ENCODE data around the gene EHMT2. TPM values are rescaled to one million over a fixed set of nuclear protein-coding genes. Genes with fewer than 3 reads are reported as not detected.

The EHMT2 gene
- total and polyA plus RNA-seq, 5 donors: 13.5 to 24.0 (median 19.9) TPM

Other genes starting within 250 kb of the EHMT2 start
Only the 30 nearest of the 36 such genes appear.
- 1 to 10 TPM; 4.0 to 8.7 (median 5.9) TPM for gene LY6G5B, start 227.7 kb downstream of the EHMT2 start, total RNA-seq
- 4.6 TPM for gene LY6G5B, start 227.7 kb downstream of the EHMT2 start, polyA plus RNA-seq
- gene LY6G5C, start 216.6 kb downstream of the EHMT2 start, total RNA-seq: 1 to 10 TPM; 2.1 to 3.8 (median 2.3) TPM
- gene LY6G5C, start 216.6 kb downstream of the EHMT2 start, polyA plus RNA-seq: 5.0 TPM
- 10 to 100 TPM; 28.4 to 37.0 (median 31.7) TPM for gene ABHD16A, start 194.4 kb downstream of the EHMT2 start, total RNA-seq
- gene ABHD16A, start 194.4 kb downstream of the EHMT2 start, polyA plus RNA-seq: 28.1 TPM
- not detected for gene LY6G6F, start 190.8 kb downstream of the EHMT2 start, total RNA-seq
- not detected for gene LY6G6F, start 190.8 kb downstream of the EHMT2 start, polyA plus RNA-seq
- gene LY6G6D, start 182.3 kb downstream of the EHMT2 start, total RNA-seq: not detected
- not detected for gene LY6G6D, start 182.3 kb downstream of the EHMT2 start, polyA plus RNA-seq
- gene LY6G6C, start 176.0 kb downstream of the EHMT2 start, total RNA-seq: not detected
- 0.18 TPM for gene LY6G6C, start 176.0 kb downstream of the EHMT2 start, polyA plus RNA-seq
- gene MPIG6B, start 174.3 kb downstream of the EHMT2 start, total RNA-seq: under 1 TPM in 3 of 4 donors, not detected in 1; 0.31 to 0.37 (median 0.35) TPM
- 0.20 TPM for gene MPIG6B, start 174.3 kb downstream of the EHMT2 start, polyA plus RNA-seq
- gene DDAH2, start 168.4 kb downstream of the EHMT2 start, total RNA-seq: 10 to 100 TPM; 42.4 to 55.6 (median 49.3) TPM
- 57.4 TPM for gene DDAH2, start 168.4 kb downstream of the EHMT2 start, polyA plus RNA-seq
- gene CLIC1, start 161.2 kb downstream of the EHMT2 start, total RNA-seq: 100 to 1,000 TPM in 3 of 4 donors, 10 to 100 TPM in 1; 99.4 to 153 (median 116) TPM
- gene CLIC1, start 161.2 kb downstream of the EHMT2 start, polyA plus RNA-seq: 116 TPM
- gene MSH5, start 157.7 kb downstream of the EHMT2 start, total RNA-seq: 1 to 10 TPM; 2.6 to 3.2 (median 3.0) TPM
- gene MSH5, start 157.7 kb downstream of the EHMT2 start, polyA plus RNA-seq: 1.8 TPM
- under 1 TPM in 1 of 4 donors, not detected in 3; 0.50 TPM for gene SAPCD1, start 135.0 kb downstream of the EHMT2 start, total RNA-seq
- gene SAPCD1, start 135.0 kb downstream of the EHMT2 start, polyA plus RNA-seq: 0.25 TPM
- 10 to 100 TPM in 1 of 4 donors, 1 to 10 TPM in 3; 3.4 to 12.8 (median 8.2) TPM for gene VWA7, start 120.4 kb downstream of the EHMT2 start, total RNA-seq
- 3.2 TPM for gene VWA7, start 120.4 kb downstream of the EHMT2 start, polyA plus RNA-seq
- gene VARS1, start 101.9 kb downstream of the EHMT2 start, total RNA-seq: 10 to 100 TPM; 21.7 to 30.6 (median 26.9) TPM
- gene VARS1, start 101.9 kb downstream of the EHMT2 start, polyA plus RNA-seq: 14.8 TPM
- 10 to 100 TPM; 22.8 to 27.3 (median 23.8) TPM for gene LSM2, start 90.7 kb downstream of the EHMT2 start, total RNA-seq
- gene LSM2, start 90.7 kb downstream of the EHMT2 start, polyA plus RNA-seq: 27.0 TPM
- 1 to 10 TPM; 1.6 to 2.8 (median 2.2) TPM for gene HSPA1L, start 82.4 kb downstream of the EHMT2 start, total RNA-seq
- 2.0 TPM for gene HSPA1L, start 82.4 kb downstream of the EHMT2 start, polyA plus RNA-seq
- gene HSPA1A, start 82.2 kb downstream of the EHMT2 start, total RNA-seq: 100 to 1,000 TPM; 167 to 328 (median 273) TPM
- gene HSPA1A, start 82.2 kb downstream of the EHMT2 start, polyA plus RNA-seq: 321 TPM
- gene HSPA1B, start 70.0 kb downstream of the EHMT2 start, total RNA-seq: 100 to 1,000 TPM; 110 to 299 (median 197) TPM
- gene HSPA1B, start 70.0 kb downstream of the EHMT2 start, polyA plus RNA-seq: 114 TPM
- gene NEU1, start 34.9 kb downstream of the EHMT2 start, total RNA-seq: 10 to 100 TPM; 18.5 to 28.2 (median 22.7) TPM
- 26.0 TPM for gene NEU1, start 34.9 kb downstream of the EHMT2 start, polyA plus RNA-seq
- gene SLC44A4, start 18.7 kb downstream of the EHMT2 start, total RNA-seq: not detected
- gene SLC44A4, start 18.7 kb downstream of the EHMT2 start, polyA plus RNA-seq: 0.05 TPM
- gene ZBTB12, start 4.4 kb upstream of the EHMT2 start, total RNA-seq: 1 to 10 TPM; 1.6 to 5.0 (median 3.4) TPM
- 2.4 TPM for gene ZBTB12, start 4.4 kb upstream of the EHMT2 start, polyA plus RNA-seq
- 10 to 100 TPM; 10.9 to 19.8 (median 12.0) TPM for gene C2, start 30.0 kb upstream of the EHMT2 start, total RNA-seq
- gene C2, start 30.0 kb upstream of the EHMT2 start, polyA plus RNA-seq: 3.0 TPM
- gene CFB, start 48.4 kb upstream of the EHMT2 start, total RNA-seq: 10 to 100 TPM; 14.2 to 34.2 (median 24.2) TPM
- gene CFB, start 48.4 kb upstream of the EHMT2 start, polyA plus RNA-seq: 10.4 TPM
- gene NELFE, start 61.3 kb upstream of the EHMT2 start, total RNA-seq: 10 to 100 TPM; 49.2 to 53.1 (median 50.9) TPM
- 45.8 TPM for gene NELFE, start 61.3 kb upstream of the EHMT2 start, polyA plus RNA-seq
- gene SKIC2, start 61.5 kb upstream of the EHMT2 start, total RNA-seq: 10 to 100 TPM; 36.5 to 43.1 (median 37.0) TPM
- 28.9 TPM for gene SKIC2, start 61.5 kb upstream of the EHMT2 start, polyA plus RNA-seq
- gene DXO, start 74.4 kb upstream of the EHMT2 start, total RNA-seq: 10 to 100 TPM; 12.0 to 17.2 (median 16.1) TPM
- 16.9 TPM for gene DXO, start 74.4 kb upstream of the EHMT2 start, polyA plus RNA-seq
- gene C4A, start 84.4 kb upstream of the EHMT2 start, total RNA-seq: 100 to 1,000 TPM in 3 of 4 donors, 10 to 100 TPM in 1; 91.0 to 154 (median 139) TPM
- gene C4A, start 84.4 kb upstream of the EHMT2 start, polyA plus RNA-seq: 40.7 TPM
- gene C4B, start 117.1 kb upstream of the EHMT2 start, total RNA-seq: 100 to 1,000 TPM in 3 of 4 donors, 10 to 100 TPM in 1; 86.0 to 163 (median 139) TPM
- gene C4B, start 117.1 kb upstream of the EHMT2 start, polyA plus RNA-seq: 41.2 TPM
- 1 to 10 TPM in 1 of 4 donors, under 1 TPM in 2, not detected in 1; 0.47 to 3.2 (median 0.51) TPM for gene CYP21A2, start 140.7 kb upstream of the EHMT2 start, total RNA-seq
- gene CYP21A2, start 140.7 kb upstream of the EHMT2 start, polyA plus RNA-seq: 0.48 TPM
- 100 to 1,000 TPM in 3 of 4 donors, 10 to 100 TPM in 1; 77.9 to 182 (median 115) TPM for gene TNXB, start 211.6 kb upstream of the EHMT2 start, total RNA-seq
- gene TNXB, start 211.6 kb upstream of the EHMT2 start, polyA plus RNA-seq: 99.0 TPM
- 10 to 100 TPM; 35.2 to 44.9 (median 38.5) TPM for gene ATF6B, start 230.5 kb upstream of the EHMT2 start, total RNA-seq
- 29.2 TPM for gene ATF6B, start 230.5 kb upstream of the EHMT2 start, polyA plus RNA-seq